ENCODE measurements around the gene SLIT3.

SLIT3 gene

DNA sequence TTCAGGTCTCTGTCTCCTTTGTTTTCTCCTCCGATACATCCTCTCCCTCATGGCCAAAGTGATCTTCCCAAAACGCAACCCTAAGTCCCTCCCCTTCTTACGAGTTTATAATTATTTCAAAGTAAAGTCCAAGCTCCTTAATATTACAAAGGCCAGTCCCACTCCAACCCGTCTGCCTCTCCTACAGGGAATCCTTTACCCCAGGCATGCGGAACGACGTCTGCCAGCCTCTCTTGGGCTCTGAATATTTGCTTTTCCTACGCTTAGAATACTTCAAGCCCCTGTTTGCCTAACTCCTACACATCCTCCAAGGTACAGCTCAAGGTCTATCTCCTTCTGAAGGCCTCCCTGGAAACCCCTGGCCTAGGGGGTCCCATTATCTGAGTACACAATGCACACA, 246.4 kb downstream of the SLIT3 start:
- Histone ChIP-seq H3K36me3 (ENCODE audit: insufficient read depth, low read depth, low read length) (no peaks in the 10 kb centered on the region), H3K9me3 (ENCODE audit: insufficient read depth, low read depth, low read length) (no peaks in the 10 kb centered on the region), H3K27me3 (ENCODE audit: insufficient read depth, low read length) (no peaks in the 10 kb centered on the region), H3K27ac (ENCODE audit: low read length) (no peak overlapping the region), H3K4me3 (ENCODE audit: low read length) (no peak overlapping the region), H3K4me1 (ENCODE audit: insufficient read depth, low read length) (no peaks in the 10 kb centered on the region; the same call in 1 of the 2 replicates), H3K9ac (ENCODE audit: low read depth, low read length) (no peak overlapping the region)

DNA sequence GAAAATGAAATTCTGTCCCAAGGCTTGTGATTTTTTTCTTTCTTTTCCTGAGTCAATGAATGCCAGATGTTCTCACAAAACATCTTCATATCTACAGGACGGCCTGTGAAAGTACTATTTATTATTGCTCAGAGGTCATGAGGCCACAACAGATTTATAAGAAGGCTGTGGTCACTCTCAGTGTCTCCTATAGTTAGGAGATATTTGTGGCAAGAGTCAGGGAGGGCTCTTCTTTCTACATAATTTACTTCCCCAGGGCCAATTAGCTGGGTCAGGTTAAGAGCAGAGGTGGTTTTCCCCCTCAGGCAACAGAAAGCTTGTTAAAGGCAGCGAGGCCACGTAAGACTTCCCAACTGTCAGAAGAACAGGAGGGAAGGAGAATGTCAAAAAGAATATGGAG, 248.7 kb downstream of the SLIT3 start:
- Histone ChIP-seq H3K9me3 (ENCODE audit: insufficient read depth, low read depth, low read length) (no peaks in the 10 kb centered on the region), H3K9ac (ENCODE audit: low read depth, low read length) (no peak overlapping the region), H3K36me3 (ENCODE audit: insufficient read depth, low read depth, low read length) (no peaks in the 10 kb centered on the region), H3K4me3 (ENCODE audit: low read length) (no peak overlapping the region), H3K27me3 (ENCODE audit: insufficient read depth, low read length) (no peaks in the 10 kb centered on the region), H3K4me1 (ENCODE audit: insufficient read depth, low read length) (no peaks in the 10 kb centered on the region; the same call in 1 of the 2 replicates), H3K27ac (ENCODE audit: low read length) (no peak overlapping the region)

DNA sequence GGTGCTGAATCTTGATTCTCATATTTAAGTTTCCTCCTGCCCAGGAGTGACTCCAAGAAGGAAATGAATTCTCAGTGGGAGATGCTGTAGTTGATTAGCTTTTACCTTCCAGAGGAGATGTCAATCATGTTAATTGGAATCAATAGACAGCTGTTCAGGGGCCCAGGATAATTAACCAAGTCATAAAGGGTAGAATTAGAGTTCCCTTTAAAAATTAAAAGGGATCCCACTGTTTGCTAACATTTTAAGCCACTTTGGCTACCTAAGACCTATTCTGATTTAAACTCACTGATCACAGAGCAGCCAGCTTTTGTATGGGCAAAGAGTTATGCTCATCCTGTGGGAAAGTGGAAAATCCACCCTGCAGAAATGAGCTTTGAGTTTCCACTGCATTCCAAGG, 249.6 kb downstream of the SLIT3 start:
- Histone ChIP-seq H3K4me1 (ENCODE audit: insufficient read depth, low read length) (no peaks in the 10 kb centered on the region; the same call in 1 of the 2 replicates), H3K9me3 (ENCODE audit: insufficient read depth, low read depth, low read length) (no peaks in the 10 kb centered on the region), H3K27ac (ENCODE audit: low read length) (no peak overlapping the region), H3K9ac (ENCODE audit: low read depth, low read length) (no peak overlapping the region), H3K27me3 (ENCODE audit: insufficient read depth, low read length) (no peaks in the 10 kb centered on the region), H3K4me3 (ENCODE audit: low read length) (no peak overlapping the region), H3K36me3 (ENCODE audit: insufficient read depth, low read depth, low read length) (no peaks in the 10 kb centered on the region)

DNA sequence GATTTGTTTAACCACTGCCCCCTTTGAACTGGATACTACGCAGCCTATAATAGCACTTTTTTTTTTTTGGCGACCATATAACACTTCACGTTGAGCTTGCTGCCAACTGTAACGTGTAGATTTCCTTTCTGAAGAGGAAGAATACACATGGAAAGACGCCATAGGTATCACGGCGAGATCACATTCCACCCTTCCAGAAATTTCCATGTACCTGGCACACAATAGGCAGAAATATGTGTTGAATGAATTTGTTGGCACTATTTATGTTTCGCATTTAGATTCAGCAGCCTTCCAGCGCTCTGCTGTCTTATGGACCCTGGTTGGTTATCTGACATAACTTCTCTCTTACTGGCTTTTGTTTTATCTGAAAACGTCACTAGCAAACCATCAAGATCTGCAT, 250.3 kb downstream of the SLIT3 start:
- Histone ChIP-seq H3K27ac (ENCODE audit: low read length) (no peak overlapping the region), H3K4me1 (ENCODE audit: insufficient read depth, low read length) (no peaks in the 10 kb centered on the region; the same call in 1 of the 2 replicates), H3K9ac (ENCODE audit: low read depth, low read length) (no peak overlapping the region), H3K4me3 (ENCODE audit: low read length) (no peak overlapping the region), H3K9me3 (ENCODE audit: insufficient read depth, low read depth, low read length) (no peaks in the 10 kb centered on the region), H3K27me3 (ENCODE audit: insufficient read depth, low read length) (no peaks in the 10 kb centered on the region), H3K36me3 (ENCODE audit: insufficient read depth, low read depth, low read length) (no peaks in the 10 kb centered on the region)

DNA sequence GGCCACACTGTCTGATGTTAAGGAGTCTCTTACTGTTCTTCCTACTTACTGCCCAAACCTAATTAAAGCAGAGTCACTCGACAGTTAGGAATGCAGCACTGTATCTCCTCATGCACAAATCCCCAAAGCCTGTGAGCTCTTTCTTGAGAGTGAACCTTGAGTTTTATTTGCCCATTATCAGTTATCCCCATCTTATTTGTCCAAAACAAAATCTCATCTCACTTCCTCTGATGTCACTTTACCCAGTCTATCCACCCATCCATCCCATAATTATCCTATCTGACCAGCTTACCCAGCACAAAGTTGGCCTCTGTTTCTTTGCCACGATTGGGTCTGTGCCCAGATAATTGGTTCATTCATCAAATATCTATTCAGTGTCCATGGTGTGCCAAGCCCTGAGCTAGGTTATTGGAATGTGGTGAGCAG, 250.8 kb downstream of the SLIT3 start:
- Histone ChIP-seq H3K27me3 (ENCODE audit: insufficient read depth, low read length) (no peaks in the 10 kb centered on the region), H3K27ac (ENCODE audit: low read length) (no peak overlapping the region), H3K9me3 (ENCODE audit: insufficient read depth, low read depth, low read length) (no peaks in the 10 kb centered on the region), H3K4me1 (ENCODE audit: insufficient read depth, low read length) (no peaks in the 10 kb centered on the region; the same call in 1 of the 2 replicates), H3K36me3 (ENCODE audit: insufficient read depth, low read depth, low read length) (no peaks in the 10 kb centered on the region), H3K9ac (ENCODE audit: low read depth, low read length) (no peak overlapping the region), H3K4me3 (ENCODE audit: low read length) (no peak overlapping the region)

DNA sequence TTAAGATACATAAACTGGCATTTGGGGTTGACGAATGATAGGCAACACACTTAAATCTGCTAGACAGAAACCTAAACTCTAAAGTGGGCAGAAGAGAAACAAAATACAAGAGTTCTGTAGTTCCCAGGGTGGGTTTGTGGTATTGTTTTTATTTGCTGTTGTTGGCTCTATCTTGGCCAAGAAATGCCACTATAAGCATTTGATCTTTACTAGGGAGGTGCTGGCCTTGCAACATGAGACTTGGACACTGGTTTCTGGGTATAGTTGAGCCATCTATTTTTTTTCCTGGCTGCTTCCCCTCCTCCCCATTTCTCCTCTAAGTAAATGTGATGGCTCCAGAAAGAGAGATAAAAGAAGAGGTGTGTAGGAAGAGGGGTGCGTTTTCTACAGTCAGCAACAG, 251.2 kb downstream of the SLIT3 start:
- Histone ChIP-seq H3K4me3 (ENCODE audit: low read length) (no peak overlapping the region), H3K27ac (ENCODE audit: low read length) (no peak overlapping the region), H3K36me3 (ENCODE audit: insufficient read depth, low read depth, low read length) (no peaks in the 10 kb centered on the region), H3K9ac (ENCODE audit: low read depth, low read length) (no peak overlapping the region), H3K27me3 (ENCODE audit: insufficient read depth, low read length) (no peaks in the 10 kb centered on the region), H3K4me1 (ENCODE audit: insufficient read depth, low read length) (no peaks in the 10 kb centered on the region; the same call in 1 of the 2 replicates), H3K9me3 (ENCODE audit: insufficient read depth, low read depth, low read length) (no peaks in the 10 kb centered on the region)

DNA sequence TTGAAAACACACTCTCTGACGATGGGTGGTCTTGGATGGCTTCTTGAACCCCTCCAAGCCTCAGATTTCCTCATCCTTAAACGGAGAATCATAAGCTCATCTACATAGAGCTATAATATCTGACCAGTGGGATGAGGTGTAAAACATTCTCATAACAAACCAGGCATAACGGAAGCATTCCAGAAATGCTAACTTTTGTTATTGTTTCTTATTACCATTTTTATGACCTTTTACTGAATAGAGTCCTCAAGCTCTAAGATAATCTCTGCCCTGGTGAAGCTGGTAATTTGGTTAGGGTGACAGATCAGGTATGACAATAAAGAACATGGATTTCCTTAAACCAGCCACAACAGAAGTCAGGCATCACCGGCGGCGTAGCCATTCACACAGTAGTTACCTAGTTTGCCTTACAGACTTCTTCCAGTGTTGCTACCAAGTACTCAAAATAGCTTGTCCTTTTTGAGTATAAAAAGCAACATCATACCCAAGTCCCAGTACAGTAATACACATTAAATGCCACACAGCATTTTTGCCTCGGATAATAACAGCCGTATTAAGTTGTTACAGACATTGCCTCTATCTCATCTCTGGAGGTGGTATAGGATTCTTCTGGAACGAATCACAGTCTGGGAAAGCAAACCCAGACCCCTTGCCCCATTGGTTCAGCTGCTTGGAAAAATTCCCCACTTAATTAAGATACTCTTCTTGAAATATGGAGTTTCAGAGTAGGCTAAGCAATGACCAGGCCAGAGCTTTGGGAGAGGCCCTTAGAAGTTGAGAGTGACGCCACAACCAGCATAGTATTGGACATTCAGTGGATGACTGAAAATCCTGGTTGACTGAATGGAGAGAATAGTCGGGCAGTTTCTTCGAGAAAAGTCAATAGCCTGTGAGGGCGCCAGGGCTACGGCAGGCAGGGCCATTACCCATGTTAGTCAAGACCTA, 252.5 kb downstream of the SLIT3 start:
- Histone ChIP-seq H3K9me3 (ENCODE audit: insufficient read depth, low read depth, low read length) (no peaks in the 10 kb centered on the region), H3K27me3 (ENCODE audit: insufficient read depth, low read length) (no peaks in the 10 kb centered on the region), H3K27ac (ENCODE audit: low read length) (no peak overlapping the region)

DNA sequence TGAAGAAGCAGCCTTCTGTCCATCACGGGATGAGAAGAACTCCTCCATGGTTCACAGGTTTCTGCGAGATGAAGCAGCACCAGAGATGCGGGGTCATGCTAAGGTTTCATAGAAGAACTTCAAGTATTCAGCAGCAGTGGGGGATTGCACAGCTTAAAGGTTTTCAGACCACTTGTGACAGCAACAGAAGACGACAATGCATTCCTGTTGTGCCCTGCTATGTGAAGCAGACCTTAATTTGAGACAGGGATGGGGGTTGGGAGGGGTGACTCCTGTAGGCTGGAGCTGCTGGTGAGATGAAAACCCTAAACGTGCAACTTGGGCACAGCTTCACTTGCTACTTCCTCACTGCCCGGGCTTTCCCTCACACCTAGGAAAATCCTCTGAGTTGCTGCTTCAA, 256.0 kb downstream of the SLIT3 start:
- H3K9me3 ChIP-seq (ENCODE audit: insufficient read depth, low read depth, low read length), result no peaks in the 10 kb centered on the region
- no peaks in the 10 kb centered on the region for H3K36me3 ChIP-seq (ENCODE audit: insufficient read depth, low read depth, low read length)
- no peak overlapping the region for H3K4me3 ChIP-seq (ENCODE audit: low read length)
- H3K9ac ChIP-seq (ENCODE audit: low read depth, low read length), result no peak overlapping the region
- no peak overlapping the region for H3K27ac ChIP-seq (ENCODE audit: low read length)
- no peaks in the 10 kb centered on the region for H3K4me1 ChIP-seq (ENCODE audit: insufficient read depth, low read length)
- H3K27me3 ChIP-seq (ENCODE audit: insufficient read depth, low read length), result no peaks in the 10 kb centered on the region

More for the DNA sequence above, 252.5 kb downstream of the SLIT3 start:
- Histone ChIP-seq H3K4me1 (ENCODE audit: insufficient read depth, low read length) (no peaks in the 10 kb centered on the region; the same call in 1 of the 2 replicates), H3K9ac (ENCODE audit: low read depth, low read length) (no peak overlapping the region), H3K4me3 (ENCODE audit: low read length) (no peak overlapping the region), H3K36me3 (ENCODE audit: insufficient read depth, low read depth, low read length) (no peaks in the 10 kb centered on the region)

DNA sequence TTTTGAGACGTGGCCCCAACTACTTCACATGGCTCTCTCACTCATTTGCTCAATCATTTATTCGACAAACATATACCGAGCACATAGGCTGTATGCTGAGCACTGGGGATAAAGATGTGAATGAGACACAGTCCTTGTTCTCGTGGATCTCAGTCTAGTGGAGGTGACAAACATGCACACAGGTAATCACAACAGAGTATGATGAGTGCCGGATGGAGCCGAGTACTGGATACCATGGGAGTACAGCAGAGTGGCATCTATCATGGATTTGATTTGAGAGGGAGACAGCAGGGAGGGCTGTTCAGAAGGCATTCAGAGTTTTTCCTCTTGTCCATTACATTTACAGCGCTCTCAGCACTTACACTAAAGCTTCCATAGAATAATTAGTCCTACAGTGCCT, 259.8 kb downstream of the SLIT3 start:
- Histone ChIP-seq H3K27ac (ENCODE audit: low read length) (no peak overlapping the region), H3K27me3 (ENCODE audit: insufficient read depth, low read length) (no peaks in the 10 kb centered on the region)

DNA sequence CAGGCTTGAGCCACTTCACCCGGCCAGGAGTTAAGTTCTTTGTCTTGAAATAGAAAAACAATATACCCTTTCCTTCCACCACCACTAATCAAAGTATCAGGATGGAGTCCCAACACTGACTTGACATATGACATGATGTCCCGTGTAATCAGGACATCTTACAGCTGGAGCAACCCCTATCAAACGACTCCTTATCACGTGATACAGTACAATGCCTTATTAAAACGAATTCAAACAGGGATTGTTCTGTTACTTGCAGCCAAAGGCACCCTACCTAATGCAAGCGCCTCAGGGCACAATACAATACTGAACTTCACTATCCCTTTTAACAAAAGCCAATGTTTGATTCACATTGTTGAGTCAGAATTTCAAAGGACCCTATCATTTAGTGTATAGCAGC, 261.3 kb downstream of the SLIT3 start:
- H3K9me3 ChIP-seq (ENCODE audit: insufficient read depth, low read depth, low read length), result no peaks in the 10 kb centered on the region
- no peaks in the 10 kb centered on the region for H3K36me3 ChIP-seq (ENCODE audit: insufficient read depth, low read depth, low read length)
- H3K27me3 ChIP-seq (ENCODE audit: insufficient read depth, low read length), result no peaks in the 10 kb centered on the region
- H3K27ac ChIP-seq (ENCODE audit: low read length), result no peak overlapping the region
- no peak overlapping the region for H3K4me3 ChIP-seq (ENCODE audit: low read length)
- H3K4me1 ChIP-seq (ENCODE audit: insufficient read depth, low read length), result no peaks in the 10 kb centered on the region
- H3K9ac ChIP-seq (ENCODE audit: low read depth, low read length), result no peak overlapping the region

More for the DNA sequence above, 259.8 kb downstream of the SLIT3 start:
- Histone ChIP-seq H3K4me3 (ENCODE audit: low read length) (no peak overlapping the region), H3K36me3 (ENCODE audit: insufficient read depth, low read depth, low read length) (no peaks in the 10 kb centered on the region), H3K9me3 (ENCODE audit: insufficient read depth, low read depth, low read length) (no peaks in the 10 kb centered on the region), H3K9ac (ENCODE audit: low read depth, low read length) (no peak overlapping the region), H3K4me1 (ENCODE audit: insufficient read depth, low read length) (no peaks in the 10 kb centered on the region)

DNA sequence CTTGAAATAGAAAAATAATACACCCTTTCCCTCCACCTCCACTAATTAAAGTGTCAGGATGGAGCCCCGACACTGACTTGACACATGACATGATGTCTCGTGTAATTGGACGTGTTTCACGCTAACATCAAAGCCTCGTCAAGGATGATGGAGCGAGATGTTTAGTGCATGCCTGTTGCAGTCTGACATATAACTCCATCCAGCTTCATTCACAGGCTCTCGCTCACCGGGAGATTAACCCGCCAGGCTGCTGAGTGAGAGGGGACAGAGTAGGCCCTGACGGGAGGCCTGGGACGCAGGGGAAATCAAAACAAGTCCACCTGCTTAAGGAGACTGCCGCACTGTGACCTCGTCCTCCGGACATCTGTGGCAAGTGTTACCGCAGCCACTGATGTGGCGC, 263.5 kb downstream of the SLIT3 start:
- Histone ChIP-seq H3K4me3 (ENCODE audit: low read length) (no peak overlapping the region), H3K27me3 (ENCODE audit: insufficient read depth, low read length) (no peaks in the 10 kb centered on the region), H3K36me3 (ENCODE audit: insufficient read depth, low read depth, low read length) (no peaks in the 10 kb centered on the region), H3K27ac (ENCODE audit: low read length) (no peak overlapping the region), H3K9me3 (ENCODE audit: insufficient read depth, low read depth, low read length) (no peaks in the 10 kb centered on the region), H3K4me1 (ENCODE audit: insufficient read depth, low read length) (no peaks in the 10 kb centered on the region), H3K9ac (ENCODE audit: low read depth, low read length) (no peak overlapping the region)

All from iPS-20b (cell line).